GM18499 (cell line): Measurements from ENCODE around the gene OR4D1.

Experiments used
- ATAC-seq: cut with Tn5 transposase; IDR thresholded peaks from one replicate; pipeline ENCODE4 v1.9.1; 2021; ENCODE audit warnings: moderate number of reproducible peaks; ENCODE audit not compliant: insufficient read depth, unreplicated experiment

The OR4D1 gene

DNA sequence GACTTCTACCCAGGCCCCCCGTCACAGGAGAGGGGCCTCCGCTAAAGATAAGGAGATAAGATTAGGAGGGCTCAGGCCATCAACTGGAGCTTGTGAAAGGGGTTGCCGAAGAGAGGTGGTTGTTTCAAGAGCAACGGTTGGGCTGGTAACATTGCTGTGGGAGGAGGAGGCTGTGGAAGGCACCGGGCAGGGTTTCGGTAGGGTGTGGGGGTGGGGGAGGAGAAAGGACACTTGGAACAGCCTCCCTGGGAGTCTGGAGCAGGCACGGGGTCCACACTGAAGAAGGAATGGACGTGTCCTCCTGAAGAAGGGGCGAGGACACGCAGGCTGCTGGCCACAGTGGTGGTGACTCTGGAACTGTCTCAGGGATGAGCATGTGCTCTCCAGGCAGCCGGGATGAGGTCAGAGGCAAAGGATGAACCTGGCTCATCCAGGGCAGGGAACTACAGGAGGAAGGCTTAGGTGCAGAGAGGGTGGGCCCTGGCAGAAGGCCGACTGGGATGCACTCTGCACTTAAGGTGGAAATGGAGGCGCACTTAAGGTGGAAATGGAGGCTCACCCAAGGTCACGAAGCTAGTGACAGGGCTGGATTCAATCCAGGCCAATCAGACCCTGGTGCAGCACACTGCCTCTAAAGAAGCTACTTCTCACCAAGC, 43.2 kb downstream of the OR4D1 start:
- no peak for ATAC-seq

DNA sequence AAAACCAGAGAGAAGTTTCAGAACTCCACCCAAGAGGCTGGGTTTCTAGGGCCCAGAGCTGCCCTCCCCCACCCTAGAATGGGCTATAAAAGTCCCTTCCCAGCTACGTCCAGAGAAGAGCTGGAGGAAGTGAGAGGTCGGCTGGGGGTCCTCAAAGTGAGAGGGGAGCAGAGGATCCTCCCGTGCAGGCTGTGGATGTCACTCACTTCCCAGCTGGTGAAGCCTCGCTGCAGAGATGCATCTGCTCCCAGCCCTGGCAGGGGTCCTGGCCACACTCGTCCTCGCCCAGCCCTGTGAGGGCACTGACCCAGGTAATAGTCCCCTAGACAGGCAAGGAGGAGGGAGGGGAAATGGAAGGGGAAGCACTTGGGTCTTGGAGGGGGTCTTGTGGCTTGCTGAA, 44.4 kb downstream of the OR4D1 start, which contains the start of gene EPX:
Gene EPX (plus strand): TSS at position 115 of the 400 bp plus-strand sequence. CDS start 121 bp downstream, at position 236.
- no peak for ATAC-seq

DNA sequence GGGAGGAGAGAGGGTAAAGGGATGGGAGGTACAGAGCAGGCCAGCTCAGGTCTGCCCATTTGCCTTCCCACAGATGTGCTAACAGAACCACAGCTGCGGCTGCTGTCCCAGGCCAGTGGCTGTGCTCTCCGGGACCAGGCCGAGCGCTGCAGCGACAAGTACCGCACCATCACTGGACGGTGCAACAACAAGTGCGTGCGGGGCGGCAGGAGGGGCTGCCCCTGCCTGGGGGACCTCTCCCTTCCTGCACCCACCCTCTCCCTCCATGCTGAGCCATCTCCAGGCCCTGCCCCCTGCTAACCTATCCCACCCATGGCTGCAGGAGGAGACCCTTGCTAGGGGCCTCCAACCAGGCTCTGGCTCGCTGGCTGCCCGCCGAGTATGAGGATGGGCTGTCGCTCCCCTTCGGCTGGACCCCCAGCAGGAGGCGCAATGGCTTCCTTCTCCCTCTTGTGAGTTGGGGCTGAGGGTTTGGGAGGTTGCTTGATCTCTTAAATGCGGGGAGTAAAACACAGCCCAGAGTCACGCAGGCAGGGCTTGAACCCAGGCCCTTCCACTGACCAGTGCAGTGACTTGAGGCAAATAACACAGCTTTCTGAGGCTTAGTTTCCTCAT, 45.6 kb downstream of the OR4D1 start:
- ATAC-seq = no peak

DNA sequence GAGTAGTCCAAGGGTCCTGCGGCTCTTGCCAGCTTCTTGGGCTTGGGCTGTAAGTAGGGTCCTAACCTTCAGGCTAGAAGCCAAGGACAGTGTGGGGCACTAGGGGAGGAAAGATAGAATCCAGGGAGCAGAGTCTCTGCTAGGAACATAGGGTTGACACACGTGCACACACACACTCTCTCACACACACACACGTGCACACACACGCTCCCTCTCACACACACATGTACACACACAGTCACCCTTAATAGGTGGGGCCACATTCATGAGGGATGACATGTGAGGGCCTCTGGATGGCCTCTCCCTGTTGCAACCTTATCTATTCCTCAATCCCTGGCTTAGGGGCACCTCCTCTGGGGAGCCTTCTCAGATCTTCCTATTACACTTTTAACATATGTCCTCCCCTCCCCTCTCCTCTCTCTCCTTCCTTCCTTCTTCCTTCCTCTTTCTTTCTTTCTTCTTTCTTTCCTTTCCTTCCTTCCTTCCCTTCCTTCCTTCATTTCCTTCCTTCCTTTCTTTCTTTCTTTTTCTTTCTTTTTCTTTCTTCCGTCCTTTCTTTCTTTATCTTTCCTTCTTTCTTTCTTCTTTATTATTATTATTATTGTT, 47.4 kb downstream of the OR4D1 start:
- no peak for ATAC-seq

DNA sequence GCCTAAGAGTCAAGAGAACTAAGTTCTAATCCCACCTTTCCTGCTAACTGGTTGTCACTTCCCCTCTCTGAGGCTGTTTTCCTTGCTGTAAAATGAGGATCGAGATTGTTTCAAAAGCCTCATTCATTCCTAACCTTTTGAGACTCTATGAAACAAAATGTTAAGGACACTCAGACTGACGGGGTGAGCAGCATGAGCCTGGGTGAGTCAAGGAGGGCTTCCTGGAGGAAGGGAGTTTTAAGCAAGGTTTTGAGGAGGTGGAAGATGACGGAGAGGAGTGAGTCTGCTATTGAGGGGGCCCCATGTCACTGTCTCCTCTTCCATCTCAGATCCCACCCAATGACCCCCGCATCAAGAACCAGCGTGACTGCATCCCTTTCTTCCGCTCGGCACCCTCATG, 48.4 kb downstream of the OR4D1 start:
- no peak for ATAC-seq

DNA sequence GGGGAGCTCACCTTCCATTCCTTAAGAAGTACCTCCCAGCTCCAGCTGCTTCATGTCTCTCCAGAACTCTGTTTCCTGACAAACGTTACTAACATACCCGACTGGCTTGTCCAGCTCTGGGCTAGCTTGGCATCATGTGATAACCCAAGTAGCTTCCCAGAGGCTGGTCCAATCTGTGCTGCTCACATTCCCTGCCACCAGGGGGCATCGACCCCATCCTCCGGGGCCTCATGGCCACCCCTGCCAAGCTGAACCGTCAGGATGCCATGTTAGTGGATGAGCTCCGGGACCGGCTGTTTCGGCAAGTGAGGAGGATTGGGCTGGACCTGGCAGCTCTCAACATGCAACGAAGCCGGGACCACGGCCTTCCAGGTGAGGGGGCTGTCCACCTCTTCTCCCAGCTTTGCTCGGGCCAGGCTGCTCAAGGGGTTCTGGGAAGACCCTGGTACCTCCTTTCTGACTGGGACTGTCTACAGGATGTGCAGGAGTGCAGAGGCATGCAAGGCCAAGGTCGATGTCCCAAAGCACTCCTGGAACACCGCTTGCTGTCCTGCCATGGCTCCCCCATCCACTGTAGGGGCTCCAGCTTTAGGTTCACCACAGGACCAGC, 51.9 kb downstream of the OR4D1 start:
- no peak for ATAC-seq

DNA sequence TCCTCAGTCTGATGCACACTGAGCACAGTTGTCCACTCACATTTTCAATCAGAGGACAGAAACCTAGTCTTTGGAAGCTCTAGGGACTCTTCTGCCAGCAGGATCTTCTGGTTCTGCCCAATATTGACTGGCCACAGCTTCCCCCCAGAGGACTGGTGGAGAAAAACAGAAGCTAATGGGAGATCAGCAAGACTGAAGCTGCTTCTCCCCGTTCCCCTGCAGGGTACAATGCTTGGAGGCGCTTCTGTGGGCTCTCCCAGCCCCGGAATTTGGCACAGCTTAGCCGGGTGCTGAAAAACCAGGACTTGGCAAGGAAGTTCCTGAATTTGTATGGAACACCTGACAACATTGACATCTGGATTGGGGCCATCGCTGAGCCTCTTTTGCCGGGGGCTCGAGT, 54.7 kb downstream of the OR4D1 start:
- ATAC-seq = no peak

DNA sequence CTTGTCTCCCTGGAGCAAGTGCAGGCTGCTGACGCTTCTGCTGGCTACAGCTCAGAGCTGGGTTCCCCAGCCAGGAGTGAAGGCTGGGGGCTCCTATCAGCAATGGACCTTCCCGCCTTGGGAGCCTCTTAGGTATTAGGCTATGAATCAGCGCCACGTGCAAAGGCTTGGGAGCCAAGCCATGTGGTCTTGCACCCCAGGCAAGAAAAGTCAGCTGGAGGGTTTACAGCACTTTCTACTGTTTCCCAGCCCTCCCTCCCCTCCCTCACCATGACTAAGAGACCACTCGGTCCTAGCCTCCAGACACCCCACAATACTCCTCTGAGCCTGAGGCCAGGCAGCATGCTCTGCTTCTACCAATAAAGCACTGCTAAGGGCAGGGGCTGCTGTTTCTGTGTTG, 56.6 kb downstream of the OR4D1 start:
- ATAC-seq = no peak

DNA sequence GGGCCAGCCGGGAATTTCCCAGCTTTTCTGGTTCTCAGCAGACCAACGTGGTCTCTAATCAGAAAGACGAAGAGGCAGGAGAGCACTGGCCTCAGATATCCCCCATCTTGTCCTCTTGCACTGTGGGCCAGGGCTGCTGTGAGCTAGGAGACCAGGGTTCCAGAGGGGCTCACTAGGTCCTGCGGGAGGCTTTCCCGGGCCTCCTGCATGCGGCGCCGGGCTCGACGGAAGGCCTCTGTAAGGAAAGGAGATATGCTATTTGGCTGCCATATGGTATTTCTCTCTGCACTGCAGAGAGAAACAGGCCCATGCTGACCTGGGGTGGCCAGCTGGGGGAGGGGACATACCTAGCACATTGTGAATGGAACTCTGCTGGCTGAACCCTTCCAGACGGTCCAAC, 57.8 kb downstream of the OR4D1 start:
- no peak for ATAC-seq

DNA sequence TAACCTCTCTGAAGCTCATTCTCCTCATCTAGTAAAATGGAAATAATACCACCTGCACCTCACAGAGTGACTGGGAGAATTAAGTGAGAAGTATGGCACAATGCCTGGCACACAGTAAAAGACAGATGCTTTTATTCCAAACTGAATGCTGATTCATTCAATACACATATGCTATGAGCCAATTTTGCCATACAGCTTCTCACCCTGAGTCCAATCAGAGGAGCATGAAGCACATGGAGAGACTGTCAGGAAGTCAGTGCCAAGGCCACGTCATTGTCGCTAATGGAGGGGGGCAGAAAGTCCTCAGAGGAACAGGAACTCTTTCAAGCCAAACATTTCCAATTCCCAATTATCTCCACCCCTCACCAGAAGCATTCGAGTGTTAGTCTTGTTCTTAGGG, 59.3 kb downstream of the OR4D1 start:
- ATAC-seq = no peak

DNA sequence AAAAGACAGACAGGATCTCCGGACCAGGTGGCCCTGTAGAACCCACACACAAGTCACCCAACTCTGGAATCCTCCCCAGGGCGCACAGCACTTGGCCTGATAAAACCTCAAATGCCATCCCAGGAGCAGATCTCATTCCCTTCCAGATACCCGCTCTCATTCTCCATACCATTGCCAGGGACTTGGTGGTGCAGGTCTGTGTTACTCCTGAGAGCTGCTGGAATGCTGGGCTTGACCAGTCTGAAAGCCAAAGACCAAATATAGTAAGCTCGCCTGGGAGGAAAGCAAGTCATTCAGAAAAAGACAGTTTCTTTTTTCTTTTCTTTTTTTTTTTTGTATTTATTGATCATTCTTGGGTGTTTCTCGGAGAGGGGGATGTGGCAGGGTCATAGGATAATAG, 60.2 kb downstream of the OR4D1 start:
- no peak for ATAC-seq
